Stimulated activated CD8-positive, alpha-beta memory T cell treated with anti-CD3 and anti-CD28 coated beads, Interleukin-4, amount 100 ng/mL, for 24 hours (primary cell): Measurements from ENCODE around the gene ANKRD18B.
"Not testable (repeated sequence)": the region's sequence is repeated elsewhere in the genome, so short reads cannot be mapped to it uniquely, and the experiment has no call there.

ENCODE experiments used
- DNase-seq: peaks from one replicate; pipeline ENCODE4 v3.0.0-alpha.2; 2020; ENCODE audit warnings: low read depth

Gene ANKRD18B

DNA sequence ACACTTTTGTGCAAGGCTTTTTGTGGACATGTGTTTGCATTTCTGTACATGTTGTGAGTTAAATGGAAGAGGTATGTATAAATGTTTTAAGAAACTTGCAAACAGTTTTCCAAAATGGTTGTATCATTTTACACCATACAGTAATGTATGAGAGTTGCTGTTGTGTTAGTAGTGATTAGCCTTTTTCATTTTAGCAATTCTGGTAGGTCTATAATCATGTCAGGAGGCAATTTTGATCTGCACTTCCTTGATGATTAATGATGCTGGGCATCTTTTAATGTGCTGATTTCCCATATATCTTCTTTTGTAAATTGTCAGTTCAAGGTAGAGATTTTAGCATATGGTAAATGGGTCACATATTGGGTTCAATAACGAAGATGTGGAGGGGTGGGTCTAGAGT lies 87.3 kb downstream of the ANKRD18B start:
- DNase-seq, result no peak

DNA sequence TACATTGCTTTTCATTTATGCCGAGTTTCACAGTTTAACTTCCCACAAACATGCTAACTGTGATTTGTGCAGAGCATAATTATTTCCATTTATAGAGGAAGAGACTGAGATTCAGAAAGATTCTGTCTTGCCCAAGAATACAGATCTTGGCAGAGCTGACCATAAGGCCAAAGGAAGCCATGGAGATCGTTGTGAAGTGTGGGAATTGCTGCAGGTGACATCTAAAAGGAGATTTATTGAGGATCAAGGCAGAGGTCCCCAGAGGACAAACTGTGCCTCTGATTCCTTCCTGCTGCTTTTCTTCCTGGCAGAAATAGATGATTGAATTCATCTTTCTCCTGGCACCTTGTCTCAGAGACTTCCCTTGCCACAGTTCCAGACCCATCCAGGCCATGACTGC lies 88.4 kb downstream of the ANKRD18B start:
- DNase-seq, result not testable (repeated sequence)

DNA sequence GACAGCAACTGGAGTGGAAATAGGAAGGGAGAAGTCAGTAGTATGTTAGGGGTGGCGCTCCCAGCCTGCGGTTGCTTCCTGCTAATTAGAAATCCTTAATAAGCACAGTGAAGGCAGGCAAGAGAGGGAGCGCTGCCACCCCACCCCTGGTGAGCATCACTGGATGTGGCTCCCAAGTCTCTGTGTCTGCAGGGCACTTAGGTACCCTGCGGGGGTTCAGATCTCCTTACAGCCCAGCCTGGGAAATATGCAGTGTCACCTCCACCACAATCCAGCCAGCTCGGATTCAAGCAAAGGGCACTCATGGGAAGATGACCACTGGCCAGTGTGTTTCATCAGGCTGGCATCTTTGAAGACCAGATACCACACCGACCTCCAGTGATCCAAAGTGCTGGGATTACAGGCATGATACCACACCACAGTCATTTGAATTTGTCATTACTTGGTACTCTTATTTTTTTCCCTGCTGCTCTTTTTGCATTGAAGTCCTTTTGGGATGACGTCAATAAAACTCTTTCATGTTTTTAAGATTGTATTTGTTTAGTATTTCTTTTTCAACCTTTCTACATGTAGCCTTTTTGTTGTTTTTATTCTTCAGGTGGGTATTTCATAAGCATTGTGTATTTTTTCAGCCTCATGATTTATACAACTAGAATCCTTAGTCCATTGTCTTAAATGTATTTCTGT lies 90.1 kb downstream of the ANKRD18B start:
- no peak for DNase-seq

DNA sequence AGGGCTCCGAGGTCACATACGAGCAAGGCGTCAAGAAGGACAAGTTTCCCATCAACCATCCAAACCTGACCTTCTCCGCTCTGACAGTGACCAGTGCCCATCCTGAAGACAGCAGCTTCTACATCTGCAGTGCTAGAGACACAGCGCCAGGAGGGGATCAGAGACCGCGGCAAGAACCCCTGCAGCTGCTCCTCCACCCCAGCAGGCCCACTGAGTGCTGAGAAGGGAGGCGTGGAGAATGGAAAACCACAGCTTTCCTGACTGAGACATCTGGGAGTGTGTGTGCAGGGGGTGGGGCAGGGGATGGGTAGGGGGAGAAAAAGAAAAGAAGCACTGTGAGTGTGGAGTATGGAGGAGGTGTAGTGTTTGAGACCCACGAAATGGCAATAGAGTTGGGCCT lies 94.3 kb downstream of the ANKRD18B start:
- DNase-seq, result not testable (repeated sequence)

DNA sequence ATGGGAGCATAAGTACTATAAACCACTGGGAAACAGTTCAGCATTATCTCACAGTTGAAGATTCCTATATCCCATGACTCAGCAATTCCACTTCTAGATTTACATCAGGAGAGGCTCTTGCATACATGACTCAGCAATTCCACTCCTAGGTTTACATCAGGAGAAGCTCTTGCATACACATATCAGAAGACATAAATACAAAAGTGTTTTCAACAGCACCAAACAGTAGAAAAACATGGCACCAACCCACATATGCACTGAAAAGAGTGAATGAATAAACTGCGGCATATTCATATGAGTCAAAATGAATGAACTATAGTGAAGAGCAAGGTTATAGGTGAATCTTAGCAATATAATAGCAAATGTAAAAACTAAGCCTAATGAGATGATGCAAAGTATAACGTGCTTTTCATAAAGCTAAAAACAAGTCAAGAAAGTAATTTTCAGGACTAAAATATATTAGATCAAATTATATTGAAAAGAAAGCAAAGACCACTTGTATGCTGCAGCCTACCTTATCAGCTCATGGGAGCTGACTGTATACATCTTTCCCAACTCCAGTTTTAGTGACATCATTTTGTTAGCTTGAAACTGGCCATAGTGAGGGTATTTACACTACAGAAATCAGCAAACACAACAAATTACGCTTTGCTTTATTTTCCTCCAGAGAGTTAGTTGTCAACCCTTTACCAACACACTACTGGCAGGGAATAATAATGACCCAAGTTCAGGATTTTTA lies 95.8 kb downstream of the ANKRD18B start:
- no peak for DNase-seq

DNA sequence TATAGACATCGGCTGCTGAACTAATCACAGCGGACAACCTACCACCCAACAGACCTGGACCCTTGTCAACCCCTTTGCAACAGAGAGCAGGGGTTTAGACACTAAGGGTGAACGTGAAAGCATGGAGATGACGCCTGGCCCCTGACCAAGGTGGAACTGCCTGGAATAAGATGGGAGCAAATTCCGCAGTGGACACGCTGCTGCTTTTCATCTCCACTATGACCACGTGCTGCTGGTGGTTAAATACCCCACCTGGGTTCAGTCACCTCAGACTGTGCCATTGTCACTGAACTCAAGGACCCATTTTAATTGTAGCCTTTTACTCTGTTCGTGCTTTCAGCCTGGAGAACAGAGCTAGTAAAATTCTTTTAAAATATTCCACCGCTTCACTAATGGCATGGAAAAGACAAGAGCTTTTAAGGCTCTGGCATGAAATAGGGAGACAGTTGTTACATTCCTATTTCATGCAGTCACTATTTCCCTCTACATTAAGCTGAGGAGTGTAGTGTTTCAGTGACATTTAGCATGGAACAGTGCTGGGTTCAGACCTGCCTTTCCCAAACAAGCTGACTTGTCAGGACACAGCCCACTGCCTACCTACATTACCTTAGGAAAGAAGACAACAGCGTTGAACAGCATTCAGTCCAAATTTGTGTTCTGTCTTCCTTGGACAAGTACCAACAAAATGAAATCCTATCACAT lies 96.8 kb downstream of the ANKRD18B start:
- DNase-seq, result no peak
